CD4-positive, alpha-beta T cell (primary cell): ENCODE results near the gene REV1. TPM values are rescaled to one million over a fixed set of nuclear protein-coding genes. Genes with fewer than 3 reads are reported as not detected.
A peak's percentile ranks its signal among the peaks of the same experiment; 100 is the strongest.

ENCODE experiments used
- ATAC-seq: fragments of 200-7000 bp; cut with Tn5 transposase; one replicate; pipeline ENCODE4 v1.10.0; 2022; ENCODE audit warnings: mild to moderate bottlenecking; ENCODE audit not compliant: poor library complexity
- CTCF ChIA-PET: fragments of 350-600 bp; sonication (Branson Sonifier 250); formaldehyde crosslinking; loops from one replicate; lab custom pipeline; 2021; ENCODE audit warnings: antibody characterized with exemption, inconsistent platforms; lab: Charles Lee
- POLR2A ChIA-PET: fragments of 350-600 bp; sonication (Branson Sonifier 250); formaldehyde crosslinking; loops from one replicate; lab custom pipeline; 2021; ENCODE audit warnings: antibody characterized with exemption, inconsistent platforms; lab: Charles Lee
- DNase-seq, 14 experiments: peaks; one replicate each; pipeline ENCODE4 v3.0.0-alpha.2; 2013 to 2020; ENCODE audit warnings: mixed read lengths in 2 of 14
- H3K27ac ChIP-seq, 2 donors: one replicate each; pipeline versions ENCODE4 v1.5.1 to v1.7.0; 2013; ENCODE audit warnings: low read length in 2 of 2, low read depth in 1 of 2, mild to moderate bottlenecking in 1 of 2
- H3K27me3 ChIP-seq, 2 experiments: 1 replicate in 1 of 2; 2 replicates in 1 of 2; pipeline versions ENCODE4 v1.6.1 to v1.7.0; 2013; ENCODE audit warnings: low read length in 2 of 2, control low read depth in 1 of 2, mild to moderate bottlenecking in 1 of 2, moderate library complexity in 1 of 2; ENCODE audit not compliant: insufficient read depth in 2 of 2, control insufficient read depth in 1 of 2
- H3K36me3 ChIP-seq: one replicate; pipeline ENCODE4 v1.6.1; 2013; ENCODE audit warnings: low read length, control low read depth; ENCODE audit not compliant: insufficient read depth
- H3K4me1 ChIP-seq: one replicate; pipeline ENCODE4 v1.6.1; 2013; ENCODE audit warnings: low read length, control low read depth; ENCODE audit not compliant: insufficient read depth
- H3K4me3 ChIP-seq: one replicate; pipeline ENCODE4 v1.5.1; 2013; ENCODE audit warnings: mild to moderate bottlenecking, low read length, moderate library complexity
- H3K9me3 ChIP-seq, 2 experiments: 1 replicate in 1 of 2; 2 replicates in 1 of 2; pipeline versions ENCODE4 v1.6.1 to v1.7.0; 2013; ENCODE audit warnings: low read length in 2 of 2, mild to moderate bottlenecking in 2 of 2, control low read depth in 1 of 2, moderate library complexity in 1 of 2; ENCODE audit not compliant: control insufficient read depth in 1 of 2, insufficient read depth in 1 of 2
- H3K27ac Mint-ChIP-seq: one replicate; pipeline ENCODE4 v1.8.0; 2020; ENCODE audit warnings: mixed read lengths
- H3K27me3 Mint-ChIP-seq: one replicate; pipeline ENCODE4 v1.8.0; 2021; ENCODE audit warnings: mixed read lengths
- H3K36me3 Mint-ChIP-seq: one replicate; pipeline ENCODE4 v1.8.0; 2021; ENCODE audit warnings: low read depth, mixed read lengths
- H3K4me1 Mint-ChIP-seq: one replicate; pipeline ENCODE4 v1.8.0; 2021; ENCODE audit warnings: low read depth, mixed read lengths
- H3K4me3 Mint-ChIP-seq: one replicate; pipeline ENCODE4 v1.8.0; 2020; ENCODE audit warnings: mild to moderate bottlenecking, mixed read lengths
- H3K9me3 Mint-ChIP-seq: one replicate; pipeline ENCODE4 v1.8.0; 2020; ENCODE audit warnings: mixed read lengths
- intact Hi-C, 2 experiments: fragments of 100-400 bp; cut with DNase I in 1 of 2; cut with micrococcal nuclease in 1 of 2; formaldehyde crosslinking; loops; one replicate each; pipeline versions ENCODE4 v1.15.1 to v1.9.0; 2023 to 2025; cut with DNase I, micrococcal nuclease
- total RNA-seq, 174 experiments: library from RNA in 2 of 174; stranded (reverse) in 2 of 174; gene quantifications; one replicate each; pipeline ENCODE4 v1.2.3 and lab custom pipeline; 2021 to 2026
- TF ChIP-seq, protein P1 (sequence below): fragments of 200-600 bp; IDR thresholded peaks from one replicate; pipeline ENCODE4 v1.8.0; 2022; ENCODE audit warnings: antibody characterized with exemption, mild to moderate bottlenecking

Gene REV1
- total RNA-seq, 2 experiments from 2014 or later = 39.8 TPM

DNA sequence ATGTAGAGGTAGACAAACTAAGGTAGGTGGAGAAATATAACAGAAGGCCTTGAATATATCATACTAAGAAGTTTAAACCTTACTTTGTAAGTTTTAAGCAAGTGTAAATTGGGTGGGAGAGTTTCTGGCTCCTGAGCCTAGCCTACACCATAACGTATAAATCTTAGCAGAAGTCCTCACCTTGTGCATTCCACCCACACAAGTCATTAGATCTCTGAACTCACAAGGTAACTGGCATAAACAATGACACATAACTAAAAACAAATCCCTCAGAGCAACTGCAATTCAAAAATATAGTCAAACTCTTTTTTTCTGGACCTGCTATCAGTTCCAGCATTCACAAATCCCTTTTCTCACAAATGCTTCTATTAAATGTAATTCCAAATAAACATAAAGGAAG lies 9.4 kb downstream of the REV1 start:
- TF ChIP-seq, protein P1, sequence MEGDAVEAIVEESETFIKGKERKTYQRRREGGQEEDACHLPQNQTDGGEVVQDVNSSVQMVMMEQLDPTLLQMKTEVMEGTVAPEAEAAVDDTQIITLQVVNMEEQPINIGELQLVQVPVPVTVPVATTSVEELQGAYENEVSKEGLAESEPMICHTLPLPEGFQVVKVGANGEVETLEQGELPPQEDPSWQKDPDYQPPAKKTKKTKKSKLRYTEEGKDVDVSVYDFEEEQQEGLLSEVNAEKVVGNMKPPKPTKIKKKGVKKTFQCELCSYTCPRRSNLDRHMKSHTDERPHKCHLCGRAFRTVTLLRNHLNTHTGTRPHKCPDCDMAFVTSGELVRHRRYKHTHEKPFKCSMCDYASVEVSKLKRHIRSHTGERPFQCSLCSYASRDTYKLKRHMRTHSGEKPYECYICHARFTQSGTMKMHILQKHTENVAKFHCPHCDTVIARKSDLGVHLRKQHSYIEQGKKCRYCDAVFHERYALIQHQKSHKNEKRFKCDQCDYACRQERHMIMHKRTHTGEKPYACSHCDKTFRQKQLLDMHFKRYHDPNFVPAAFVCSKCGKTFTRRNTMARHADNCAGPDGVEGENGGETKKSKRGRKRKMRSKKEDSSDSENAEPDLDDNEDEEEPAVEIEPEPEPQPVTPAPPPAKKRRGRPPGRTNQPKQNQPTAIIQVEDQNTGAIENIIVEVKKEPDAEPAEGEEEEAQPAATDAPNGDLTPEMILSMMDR = no peak
- no peak for ATAC-seq
- H3K9me3 ChIP-seq = no peaks in the 10 kb centered on the region
- Mint-ChIP-seq H3K27me3 (no peaks in the 10 kb centered on the region), H3K4me1 (peaks cover 78% of the 10 kb centered on the region), H3K36me3 (peaks cover 14% of the 10 kb centered on the region), H3K27ac (no peak overlapping the region), H3K9me3 (no peaks in the 10 kb centered on the region), H3K4me3 (no peak overlapping the region)
- no peaks in the 10 kb centered on the region for H3K27me3 ChIP-seq
- peaks cover 5% of the 10 kb centered on the region for H3K36me3 ChIP-seq
- intact Hi-C loops = loop anchor here in 1 of 2 experiments (10.0 kb wide), 1 partner anchor 876 kb away; the partner anchor contains the start of genes COA5 and UNC50
- no peak overlapping the region for H3K27ac ChIP-seq
- no peak overlapping the region for H3K4me3 ChIP-seq
- CTCF ChIA-PET = no interaction called here
- POLR2A ChIA-PET = no interaction called here
- DNase-seq = no peak
- H3K4me1 ChIP-seq = peaks cover 16% of the 10 kb centered on the region

DNA sequence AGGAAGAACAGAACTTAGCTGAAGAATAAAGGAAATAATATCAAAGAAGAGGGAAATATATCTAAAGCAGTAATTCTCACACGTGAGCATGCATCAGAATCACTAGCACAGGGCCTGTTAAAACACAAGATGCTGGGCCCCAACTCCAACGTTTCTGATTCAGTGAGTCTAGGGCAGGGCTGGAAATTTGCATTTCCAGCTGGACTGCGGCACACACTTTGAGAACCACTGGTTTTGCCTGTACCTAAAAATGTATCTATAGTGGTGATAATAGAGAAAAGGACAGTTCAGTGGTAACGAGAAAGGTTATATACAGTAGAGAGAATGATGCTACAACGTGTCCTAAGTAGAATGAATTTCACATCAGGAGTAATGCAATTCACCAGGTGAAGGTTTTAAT lies 11.2 kb downstream of the REV1 start:
- TF ChIP-seq, protein P1 = no peak
- Histone ChIP-seq H3K27me3 (no peaks in the 10 kb centered on the region), H3K4me3 (no peak overlapping the region), H3K9me3 (no peaks in the 10 kb centered on the region), H3K27ac (no peak overlapping the region), H3K4me1 (peaks cover 16% of the 10 kb centered on the region), H3K36me3 (peaks cover 5% of the 10 kb centered on the region)
- H3K4me3 Mint-ChIP-seq = no peak overlapping the region
- peaks cover 18% of the 10 kb centered on the region for H3K36me3 Mint-ChIP-seq
- intact Hi-C loops = no loop called here
- peaks cover 80% of the 10 kb centered on the region for H3K4me1 Mint-ChIP-seq
- no peak for DNase-seq
- POLR2A ChIA-PET = interaction anchor here (1.0 kb wide), 1 partner anchor 11 kb away, joined by 5 read pairs; the partner anchor contains the start of gene REV1
- peak overlapping the region; percentile 0 for H3K27ac Mint-ChIP-seq
- ATAC-seq = no peak
- CTCF ChIA-PET = no interaction called here
- no peaks in the 10 kb centered on the region for H3K9me3 Mint-ChIP-seq
- no peaks in the 10 kb centered on the region for H3K27me3 Mint-ChIP-seq

DNA sequence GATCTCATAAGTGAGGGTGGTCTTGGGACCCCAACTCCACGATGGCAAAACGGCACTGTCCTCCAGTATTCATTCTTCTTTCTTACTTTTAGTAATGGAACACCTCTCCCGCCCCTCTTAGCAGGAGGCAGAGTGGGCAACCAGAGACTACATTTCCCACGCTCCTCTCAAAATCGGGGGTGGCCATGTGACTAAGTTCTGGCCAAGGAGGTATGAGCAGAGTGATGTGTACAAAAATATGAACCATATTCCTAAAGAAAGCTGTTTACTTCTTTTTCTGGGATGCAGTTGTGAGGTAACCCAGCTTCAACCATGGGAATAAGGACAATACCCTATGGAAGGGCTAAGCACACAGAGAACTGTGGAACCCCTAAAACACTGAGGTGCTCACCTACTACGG lies 12.8 kb downstream of the REV1 start:
- CTCF ChIA-PET = no interaction called here
- H3K36me3 ChIP-seq = peaks cover 5% of the 10 kb centered on the region
- TF ChIP-seq, protein P1 = no peak
- no peaks in the 10 kb centered on the region for H3K27me3 ChIP-seq
- POLR2A ChIA-PET = no interaction called here
- H3K27ac ChIP-seq = no peak overlapping the region
- Mint-ChIP-seq H3K9me3 (no peaks in the 10 kb centered on the region), H3K27me3 (no peaks in the 10 kb centered on the region), H3K4me1 (peaks cover 78% of the 10 kb centered on the region), H3K36me3 (peaks cover 11% of the 10 kb centered on the region), H3K4me3 (no peak overlapping the region), H3K27ac (no peak overlapping the region)
- DNase-seq (no peak), ATAC-seq (no peak)
- H3K9me3 ChIP-seq = no peaks in the 10 kb centered on the region
- H3K4me1 ChIP-seq = peaks cover 15% of the 10 kb centered on the region
- intact Hi-C loops = no loop called here
- no peak overlapping the region for H3K4me3 ChIP-seq
